ENCODE data around the gene EFHD2.

The EFHD2 gene

DNA sequence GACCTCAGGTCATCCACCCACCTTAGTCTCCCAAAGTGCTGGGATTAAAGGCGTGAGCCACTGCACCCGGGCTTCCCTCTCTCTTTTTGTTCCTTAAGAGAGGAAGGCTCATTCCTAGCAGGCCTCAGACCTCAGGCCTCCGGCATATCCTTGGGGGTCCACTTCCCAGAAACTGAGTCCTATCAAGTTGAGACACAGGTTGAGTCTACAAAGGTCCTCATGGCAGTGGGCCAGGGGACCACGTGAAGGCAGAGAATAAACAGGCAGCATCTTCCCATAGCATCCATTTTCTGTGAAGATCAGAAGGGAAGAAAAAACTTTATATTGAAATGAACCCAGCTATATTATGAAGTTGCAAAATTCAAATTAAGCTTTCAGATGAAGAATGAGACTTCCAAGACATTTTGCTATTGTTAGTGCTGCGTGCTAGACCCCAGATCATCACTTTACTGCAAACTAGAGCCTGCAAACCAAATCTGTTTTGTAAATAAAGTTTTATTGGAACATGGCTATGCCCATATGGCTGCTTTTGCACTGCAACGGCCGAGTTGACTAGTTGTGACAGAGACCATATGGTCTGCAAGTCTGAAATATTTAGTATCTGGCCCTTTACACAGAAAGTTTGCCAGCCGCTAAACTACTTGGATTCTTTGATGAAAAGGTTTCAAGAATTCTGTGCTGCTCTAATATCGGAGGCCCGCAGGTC lies 43.3 kb downstream of the EFHD2 start:
- Histone ChIP-seq H3K79me2 (ENCODE audit: insufficient read depth, low read length) (no peaks in the 10 kb centered on the region), H3K9me2 (replicated peaks; ENCODE audit: low read depth, low read length) (no peaks in the 10 kb centered on the region), H3K9ac (ENCODE audit: low read depth, low read length, poor library complexity, severe bottlenecking) (no peak overlapping the region), H3K36me3 (ENCODE audit: insufficient read depth, low read length) (no peaks in the 10 kb centered on the region), H3K27me3 (ENCODE audit: insufficient read depth, low read length, poor library complexity, severe bottlenecking) (no peaks in the 10 kb centered on the region), H3K4me3 (ENCODE audit: low read length, poor library complexity, severe bottlenecking) (no peak overlapping the region), H3K9me3 (ENCODE audit: insufficient read depth, low read depth, low read length) (no peaks in the 10 kb centered on the region), H2AFZ (ENCODE audit: low read length) (no peak overlapping the region), H4K20me1 (ENCODE audit: insufficient read depth, low read length, poor library complexity, severe bottlenecking) (no peaks in the 10 kb centered on the region), H3K4me2 (ENCODE audit: low read depth, low read length, poor library complexity, severe bottlenecking) (no peak overlapping the region), H3K4me1 (ENCODE audit: insufficient read depth, low read length, poor library complexity, severe bottlenecking) (no peaks in the 10 kb centered on the region), H3F3A (ENCODE audit: low read depth) (no peaks in the 10 kb centered on the region)
- TF ChIP-seq, protein P1, sequence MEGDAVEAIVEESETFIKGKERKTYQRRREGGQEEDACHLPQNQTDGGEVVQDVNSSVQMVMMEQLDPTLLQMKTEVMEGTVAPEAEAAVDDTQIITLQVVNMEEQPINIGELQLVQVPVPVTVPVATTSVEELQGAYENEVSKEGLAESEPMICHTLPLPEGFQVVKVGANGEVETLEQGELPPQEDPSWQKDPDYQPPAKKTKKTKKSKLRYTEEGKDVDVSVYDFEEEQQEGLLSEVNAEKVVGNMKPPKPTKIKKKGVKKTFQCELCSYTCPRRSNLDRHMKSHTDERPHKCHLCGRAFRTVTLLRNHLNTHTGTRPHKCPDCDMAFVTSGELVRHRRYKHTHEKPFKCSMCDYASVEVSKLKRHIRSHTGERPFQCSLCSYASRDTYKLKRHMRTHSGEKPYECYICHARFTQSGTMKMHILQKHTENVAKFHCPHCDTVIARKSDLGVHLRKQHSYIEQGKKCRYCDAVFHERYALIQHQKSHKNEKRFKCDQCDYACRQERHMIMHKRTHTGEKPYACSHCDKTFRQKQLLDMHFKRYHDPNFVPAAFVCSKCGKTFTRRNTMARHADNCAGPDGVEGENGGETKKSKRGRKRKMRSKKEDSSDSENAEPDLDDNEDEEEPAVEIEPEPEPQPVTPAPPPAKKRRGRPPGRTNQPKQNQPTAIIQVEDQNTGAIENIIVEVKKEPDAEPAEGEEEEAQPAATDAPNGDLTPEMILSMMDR (conservative IDR thresholded peaks at IDR 0.05; ENCODE audit: low read length): no peak
- TF ChIP-seq EZH2phosphoT487 (IDR thresholded peaks at IDR 0.05; ENCODE audit: borderline replicate concordance): no peak

DNA sequence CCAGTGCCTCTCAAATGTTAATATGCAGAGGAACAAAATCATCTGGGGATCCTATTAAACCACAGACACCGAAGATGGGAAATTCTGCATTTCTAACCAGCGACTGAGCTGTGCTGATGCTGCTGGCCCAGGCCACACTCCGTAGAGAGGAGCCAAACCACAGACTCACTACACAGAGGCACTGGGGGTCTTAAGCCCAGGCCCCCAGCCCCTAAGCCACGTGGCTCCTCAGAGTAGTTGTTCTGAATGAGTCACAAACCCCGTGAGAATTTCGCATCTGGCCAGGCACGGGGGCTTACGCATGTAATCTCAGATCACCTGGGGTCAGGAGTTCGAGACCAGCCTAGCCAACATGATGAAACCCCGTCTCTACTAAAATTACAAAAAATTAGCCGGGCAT lies 44.0 kb downstream of the EFHD2 start:
- Histone ChIP-seq H3K79me2 (ENCODE audit: insufficient read depth, low read length) (no peaks in the 10 kb centered on the region), H3K4me1 (ENCODE audit: insufficient read depth, low read length, poor library complexity, severe bottlenecking) (no peaks in the 10 kb centered on the region), H3K9ac (ENCODE audit: low read depth, low read length, poor library complexity, severe bottlenecking) (no peak overlapping the region), H4K20me1 (ENCODE audit: insufficient read depth, low read length, poor library complexity, severe bottlenecking) (no peaks in the 10 kb centered on the region), H3K4me2 (ENCODE audit: low read depth, low read length, poor library complexity, severe bottlenecking) (no peak overlapping the region), H3K9me3 (ENCODE audit: insufficient read depth, low read depth, low read length) (no peaks in the 10 kb centered on the region), H3K4me3 (ENCODE audit: low read length, poor library complexity, severe bottlenecking) (no peak overlapping the region), H3F3A (ENCODE audit: low read depth) (no peaks in the 10 kb centered on the region), H2AFZ (ENCODE audit: low read length) (no peak overlapping the region), H3K36me3 (ENCODE audit: insufficient read depth, low read length) (no peaks in the 10 kb centered on the region), H3K27me3 (ENCODE audit: insufficient read depth, low read length, poor library complexity, severe bottlenecking) (no peaks in the 10 kb centered on the region), H3K9me2 (replicated peaks; ENCODE audit: low read depth, low read length) (no peaks in the 10 kb centered on the region)
- TF ChIP-seq EZH2phosphoT487 (IDR thresholded peaks at IDR 0.05; ENCODE audit: borderline replicate concordance): no peak
- TF ChIP-seq, protein P1 (conservative IDR thresholded peaks at IDR 0.05; ENCODE audit: low read length): no peak

- no peak overlapping the region for H3K4me3 ChIP-seq (ENCODE audit: low read length, poor library complexity, severe bottlenecking)
- no peak overlapping the region for H3K4me2 ChIP-seq (ENCODE audit: low read depth, low read length, poor library complexity, severe bottlenecking)
- H3K79me2 ChIP-seq (ENCODE audit: insufficient read depth, low read length): no peaks in the 10 kb centered on the region
These were observed 44.6 kb downstream of the EFHD2 start for GRCh38 chr1:15454256-15454655.

More at GRCh38 chr1:15454256-15454655, 44.6 kb downstream of the EFHD2 start:
- no peaks in the 10 kb centered on the region for H3K9me2 ChIP-seq (replicated peaks; ENCODE audit: low read depth, low read length)
- H3K9me3 ChIP-seq (ENCODE audit: insufficient read depth, low read depth, low read length): no peaks in the 10 kb centered on the region
- H3K9ac ChIP-seq (ENCODE audit: low read depth, low read length, poor library complexity, severe bottlenecking): no peak overlapping the region
- no peaks in the 10 kb centered on the region for H3K27me3 ChIP-seq (ENCODE audit: insufficient read depth, low read length, poor library complexity, severe bottlenecking)
- H3K36me3 ChIP-seq (ENCODE audit: insufficient read depth, low read length): no peaks in the 10 kb centered on the region
- TF ChIP-seq, protein P1 (conservative IDR thresholded peaks at IDR 0.05; ENCODE audit: low read length): no peak
- TF ChIP-seq EZH2phosphoT487 (IDR thresholded peaks at IDR 0.05; ENCODE audit: borderline replicate concordance): no peak
- H3F3A ChIP-seq (ENCODE audit: low read depth): no peaks in the 10 kb centered on the region
- no peaks in the 10 kb centered on the region for H3K4me1 ChIP-seq (ENCODE audit: insufficient read depth, low read length, poor library complexity, severe bottlenecking)
- no peak overlapping the region for H2AFZ ChIP-seq (ENCODE audit: low read length)
- no peaks in the 10 kb centered on the region for H4K20me1 ChIP-seq (ENCODE audit: insufficient read depth, low read length, poor library complexity, severe bottlenecking)

Measured in Loucy (cell line).